GM10248 (cell line): Measurements from ENCODE around the gene PEX5L.

Experiments used
- CTCF ChIA-PET: fragments of 300-600 bp; sonication (Branson Sonifier 250); formaldehyde crosslinking; extraction: SDS; loops from one replicate; lab custom pipeline; 2021; ENCODE audit warnings: antibody characterized with exemption; lab: Yijun Ruan, JAX
- POLR2A ChIA-PET: fragments of 350-650 bp; sonication (Branson Sonifier 250); formaldehyde crosslinking; extraction: SDS; loops from one replicate; lab custom pipeline; 2020; ENCODE audit warnings: antibody characterized with exemption; lab: Yijun Ruan, JAX
- DNase-seq: peaks from one replicate; pipeline ENCODE4 v3.0.0; 2012; ENCODE audit errors: extremely low spot score
- TF ChIP-seq, protein P1 (sequence below): IDR thresholded peaks from 2 replicates; pipeline ENCODE4 v1.5.1; 2012; ENCODE audit warnings: mild to moderate bottlenecking, low read depth; ENCODE audit errors: extremely low read depth, missing control alignments, control extremely low read depth

The PEX5L gene

DNA sequence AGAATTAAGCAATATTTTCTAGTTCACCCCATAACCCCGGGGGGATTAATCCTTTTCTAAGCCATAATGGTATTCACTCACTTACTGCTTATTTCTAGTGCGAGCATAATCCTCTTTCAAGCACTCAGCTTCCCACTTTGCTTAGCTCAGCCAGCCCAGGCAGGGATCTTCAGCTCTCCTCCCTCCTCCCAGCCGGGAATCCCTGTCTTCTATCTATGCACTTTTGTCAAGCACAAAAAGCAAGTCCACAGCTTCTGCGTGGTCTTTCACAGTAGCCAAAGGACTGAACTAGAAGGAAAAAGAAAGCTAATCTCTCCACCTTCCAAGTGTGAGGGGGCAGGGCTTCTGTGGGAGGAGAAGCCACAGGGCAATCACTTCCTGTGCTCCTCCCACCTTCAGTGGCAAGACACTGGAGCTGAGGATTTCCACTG lies 62.8 kb downstream of the PEX5L start:
- CTCF ChIA-PET = interaction anchor here (0.9 to 1.4 kb wide), 3 partner anchors 16 to 44 kb away, joined by 3 to 4 read pairs (median 3); no protein-coding TSS in a partner anchor
- TF ChIP-seq, protein P1, sequence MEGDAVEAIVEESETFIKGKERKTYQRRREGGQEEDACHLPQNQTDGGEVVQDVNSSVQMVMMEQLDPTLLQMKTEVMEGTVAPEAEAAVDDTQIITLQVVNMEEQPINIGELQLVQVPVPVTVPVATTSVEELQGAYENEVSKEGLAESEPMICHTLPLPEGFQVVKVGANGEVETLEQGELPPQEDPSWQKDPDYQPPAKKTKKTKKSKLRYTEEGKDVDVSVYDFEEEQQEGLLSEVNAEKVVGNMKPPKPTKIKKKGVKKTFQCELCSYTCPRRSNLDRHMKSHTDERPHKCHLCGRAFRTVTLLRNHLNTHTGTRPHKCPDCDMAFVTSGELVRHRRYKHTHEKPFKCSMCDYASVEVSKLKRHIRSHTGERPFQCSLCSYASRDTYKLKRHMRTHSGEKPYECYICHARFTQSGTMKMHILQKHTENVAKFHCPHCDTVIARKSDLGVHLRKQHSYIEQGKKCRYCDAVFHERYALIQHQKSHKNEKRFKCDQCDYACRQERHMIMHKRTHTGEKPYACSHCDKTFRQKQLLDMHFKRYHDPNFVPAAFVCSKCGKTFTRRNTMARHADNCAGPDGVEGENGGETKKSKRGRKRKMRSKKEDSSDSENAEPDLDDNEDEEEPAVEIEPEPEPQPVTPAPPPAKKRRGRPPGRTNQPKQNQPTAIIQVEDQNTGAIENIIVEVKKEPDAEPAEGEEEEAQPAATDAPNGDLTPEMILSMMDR = no peak
- DNase-seq = no peak
- POLR2A ChIA-PET = no interaction called here

DNA sequence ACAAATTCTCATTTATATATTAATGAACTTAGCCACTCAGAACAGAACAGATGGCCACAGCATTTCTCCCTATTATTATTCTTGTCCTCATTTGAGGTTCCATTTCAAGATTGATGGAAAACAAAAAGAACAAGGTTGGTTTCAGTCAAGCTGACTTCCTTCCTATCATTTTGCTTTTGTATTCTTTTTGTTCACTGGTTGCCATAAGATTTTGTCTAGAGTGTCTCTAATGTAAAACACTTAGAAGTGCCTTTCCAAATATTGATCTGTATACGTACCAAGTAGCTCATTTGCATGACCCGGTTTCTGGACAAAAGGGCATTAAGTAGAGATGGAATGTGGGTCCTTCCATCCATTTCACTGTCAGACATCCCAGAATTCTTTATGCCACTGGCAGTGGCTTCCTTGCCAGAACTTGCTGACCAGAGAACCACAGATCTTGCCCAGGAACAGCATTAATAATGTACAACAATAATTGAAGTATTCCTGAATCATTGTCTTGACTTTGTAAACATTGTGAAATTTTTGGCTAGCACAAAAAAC lies 63.8 kb downstream of the PEX5L start:
- DNase-seq = no peak
- ChIA-PET CTCF (interaction anchor here (1.0 to 1.4 kb wide), 2 partner anchors 19 to 45 kb away, joined by 3 read pairs; no protein-coding TSS in a partner anchor), POLR2A (no interaction called here)
- TF ChIP-seq, protein P1 = no peak

DNA sequence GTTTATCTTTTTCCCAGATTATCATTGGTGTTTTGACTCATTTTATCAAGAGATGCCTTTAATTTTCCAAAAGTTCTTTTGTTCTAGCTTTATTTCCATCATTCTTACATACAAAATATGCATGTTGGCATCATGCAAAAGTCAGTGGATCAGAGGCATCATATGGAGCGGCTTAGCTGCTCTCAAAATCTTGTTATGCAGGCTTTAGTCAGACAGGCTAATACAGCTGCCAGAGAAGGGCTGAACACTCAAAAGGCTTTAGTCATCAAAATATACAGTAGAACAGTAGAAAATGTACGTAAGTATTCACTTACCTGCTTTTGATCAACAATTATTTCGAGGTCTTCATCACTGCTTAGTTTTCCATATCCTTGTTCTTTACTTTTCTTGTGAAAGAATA lies 65.5 kb downstream of the PEX5L start:
- TF ChIP-seq, protein P1 = no peak
- CTCF ChIA-PET = no interaction called here
- DNase-seq = no peak
- POLR2A ChIA-PET = no interaction called here

DNA sequence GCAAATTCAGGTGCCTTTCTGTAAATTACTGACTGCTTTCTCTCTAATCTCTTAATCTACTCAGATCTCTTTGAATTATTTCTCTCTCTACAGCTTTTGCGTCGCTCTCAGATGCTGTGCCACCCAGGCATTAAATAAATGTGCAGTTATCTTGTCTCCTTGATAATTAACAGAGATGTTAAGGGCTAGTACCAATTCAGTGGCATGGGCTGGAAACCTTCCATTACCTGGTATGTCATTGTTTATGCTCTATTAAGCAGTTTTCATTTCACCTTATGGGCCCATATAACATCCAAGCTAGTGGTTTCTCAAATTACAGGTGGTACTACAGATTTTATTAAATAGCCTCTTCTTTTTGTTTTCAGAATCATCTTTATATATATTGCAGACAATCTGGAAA lies 66.0 kb downstream of the PEX5L start:
- TF ChIP-seq, protein P1 = no peak
- POLR2A ChIA-PET = no interaction called here
- CTCF ChIA-PET = no interaction called here
- DNase-seq = no peak

DNA sequence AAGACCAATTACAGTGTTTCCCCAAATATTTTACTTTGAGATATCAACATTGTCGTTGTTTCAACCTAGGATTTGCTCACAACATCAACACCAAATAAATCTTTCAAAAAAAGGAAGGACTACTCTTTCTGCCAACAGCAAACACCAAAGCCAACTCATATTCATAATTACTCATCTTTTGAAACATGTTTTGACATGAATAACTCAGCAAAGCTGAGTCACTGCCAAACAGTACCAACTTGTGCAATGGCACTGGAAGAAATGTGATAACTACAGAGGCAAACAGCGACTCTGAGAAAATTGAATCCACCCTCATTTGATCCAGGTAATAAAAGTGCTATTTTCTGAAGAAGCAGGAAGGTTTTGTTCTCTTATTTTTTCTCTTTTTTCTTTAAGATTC lies 67.2 kb downstream of the PEX5L start:
- DNase-seq = no peak
- ChIA-PET CTCF (no interaction called here), POLR2A (no interaction called here)
- TF ChIP-seq, protein P1 = no peak

DNA sequence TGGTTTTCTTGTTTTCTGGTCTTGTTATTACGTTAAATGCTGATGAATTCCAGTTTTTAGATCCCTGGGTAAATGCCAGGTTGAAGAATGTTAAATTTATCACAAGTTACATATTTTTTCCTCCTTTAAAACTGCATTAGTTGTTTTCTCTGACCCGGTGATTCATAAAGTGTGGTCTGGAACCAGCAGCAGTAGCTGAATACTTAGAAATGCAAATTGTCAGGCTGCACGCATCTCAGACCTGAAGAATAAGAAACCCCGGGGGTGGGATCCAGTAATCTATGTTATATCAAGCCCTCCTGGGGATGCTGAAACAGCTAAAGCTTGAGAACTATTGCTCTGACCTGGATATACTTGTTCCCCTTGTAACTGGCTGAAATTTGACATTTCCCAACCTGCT lies 69.1 kb downstream of the PEX5L start:
- DNase-seq = no peak
- POLR2A ChIA-PET = no interaction called here
- CTCF ChIA-PET = interaction anchor here (1.0 to 1.7 kb wide), 6 partner anchors 10 to 39 kb away, joined by 3 to 7 read pairs (median 6); no protein-coding TSS in a partner anchor
- TF ChIP-seq, protein P1 = no peak
